Endothelial cell of umbilical vein (primary cell): ENCODE measurements around the gene CCDC12. TPM values are rescaled to one million over a fixed set of nuclear protein-coding genes. Genes with fewer than 3 reads are reported as not detected.

Source experiments
- BruUV-seq: library from RNA; stranded (reverse); fragments of 400-500 nt; replicated peaks from 2 replicates; lab custom pipeline; 2021; lab: Mats Ljungman, UMichigan
- CTCF ChIA-PET: fragments of 300-600, 350-600 bp; sonication (Branson Sonifier 250); formaldehyde crosslinking; loops from one replicate; lab custom pipeline; 2021; ENCODE audit warnings: antibody characterized with exemption, inconsistent platforms; lab: Charles Lee
- POLR2A ChIA-PET: fragments of 300-600, 350-600 bp; sonication (Branson Sonifier 250); formaldehyde crosslinking; loops from one replicate; lab custom pipeline; 2021; ENCODE audit warnings: antibody characterized with exemption, inconsistent platforms; lab: Charles Lee
- DNase-seq: peaks from one replicate; pipeline ENCODE4 v3.0.0-alpha.2; 2011; ENCODE audit warnings: low read depth, low spot score
- FAIRE-seq: peaks from 2 replicates; lab custom pipeline; 2011; peaks lifted over from hg19 to GRCh38; lab: Jason Lieb, UNC
- H2AFZ ChIP-seq: 2 replicates; pipeline ENCODE4 v1.6.0; 2012; ENCODE audit warnings: low read depth, low read length, control low read depth, inconsistent platforms
- H3K27ac ChIP-seq: 2 replicates; pipeline ENCODE4 v1.5.1; 2011; ENCODE audit warnings: low read depth, mild to moderate bottlenecking, control low read depth, low read length, moderate library complexity; ENCODE audit not compliant: insufficient read depth
- H3K27me3 ChIP-seq, 2 experiments: 2 replicates each; pipeline versions ENCODE4 v1.6.0 to v1.6.1; 2011; ENCODE audit warnings: low read length in 2 of 2, mixed read lengths in 1 of 2; ENCODE audit not compliant: control insufficient read depth in 2 of 2, insufficient read depth in 2 of 2
- H3K36me3 ChIP-seq, 2 experiments: 2 replicates in 1 of 2; 3 replicates in 1 of 2; pipeline ENCODE4 v1.5.1; 2011; ENCODE audit warnings: low read length in 2 of 2, mild to moderate bottlenecking in 1 of 2, moderate library complexity in 1 of 2; ENCODE audit not compliant: control insufficient read depth in 2 of 2, insufficient read depth in 2 of 2; ENCODE audit errors: extremely low read depth in 1 of 2
- H3K4me1 ChIP-seq: 3 replicates; pipeline ENCODE4 v1.5.1; 2011; ENCODE audit warnings: mild to moderate bottlenecking, low read length; ENCODE audit not compliant: control insufficient read depth, insufficient read depth; ENCODE audit errors: extremely low read depth
- H3K4me2 ChIP-seq: 2 replicates; pipeline ENCODE4 v1.6.1; 2011; ENCODE audit warnings: low read length, control low read depth, mixed read lengths; ENCODE audit not compliant: insufficient read depth
- H3K4me3 ChIP-seq, 3 experiments: fragments of 200-600 bp in 1 of 3; sonication (generic), shearing (Covaris generic) in 1 of 3; replicated peaks in 1 of 3; 2 replicates each; pipeline ENCODE4 v1.5.1; 2011 to 2016; ENCODE audit warnings: control low read depth in 3 of 3, low read length in 3 of 3, mild to moderate bottlenecking in 2 of 3, inconsistent platforms in 1 of 3, low read depth in 1 of 3, moderate library complexity in 1 of 3; ENCODE audit not compliant: insufficient read depth in 1 of 3
- H3K79me2 ChIP-seq: 2 replicates; pipeline ENCODE4 v1.6.0; 2012; ENCODE audit warnings: low read length, inconsistent platforms; ENCODE audit not compliant: control insufficient read depth, insufficient read depth
- H3K9ac ChIP-seq: replicated peaks from 2 replicates; pipeline ENCODE3; 2011; ENCODE audit warnings: low read length, control low read depth; ENCODE audit not compliant: insufficient read depth; ENCODE audit errors: extremely low read depth
- H3K9me1 ChIP-seq: replicated peaks from 3 replicates; pipeline ENCODE4 v1.6.0; 2011; ENCODE audit warnings: mild to moderate bottlenecking, low read length; ENCODE audit not compliant: control insufficient read depth, insufficient read depth; ENCODE audit errors: extremely low read depth
- H3K9me3 ChIP-seq: replicated peaks from 2 replicates; pipeline ENCODE4 v1.5.1; 2012; ENCODE audit warnings: low read length, inconsistent platforms; ENCODE audit not compliant: control insufficient read depth, insufficient read depth
- H4K20me1 ChIP-seq: replicated peaks from 2 replicates; pipeline ENCODE3; 2011; ENCODE audit warnings: mild to moderate bottlenecking, low read length; ENCODE audit not compliant: control insufficient read depth, insufficient read depth; ENCODE audit errors: extremely low read depth
- GATA2 ChIP-seq: IDR thresholded peaks from 2 replicates; pipeline ENCODE4 v1.7.0; 2011; ENCODE audit warnings: low read depth, mild to moderate bottlenecking, moderate library complexity, mixed read lengths, low read length; ENCODE audit not compliant: insufficient read length, insufficient read depth
- JUN ChIP-seq: IDR thresholded peaks from 2 replicates; pipeline ENCODE4 v1.6.1; 2011; ENCODE audit warnings: borderline replicate concordance, low read depth; ENCODE audit not compliant: insufficient read length, insufficient read depth
- MAX ChIP-seq: IDR thresholded peaks from 2 replicates; pipeline ENCODE4 v1.6.1; 2011; ENCODE audit not compliant: insufficient read depth, insufficient read length
- MYC ChIP-seq: IDR thresholded peaks from one replicate; pipeline ENCODE4 v1.6.1; 2011; ENCODE audit warnings: mild to moderate bottlenecking, low read depth, low read length
- POLR2A ChIP-seq: IDR thresholded peaks from 2 replicates; pipeline ENCODE4 v1.6.1; 2012; ENCODE audit warnings: low read depth, mild to moderate bottlenecking, control low read depth, low read length
- POLR2AphosphoS5 ChIP-seq: IDR thresholded peaks from 2 replicates; pipeline ENCODE4 v1.6.1; 2012; ENCODE audit warnings: low read depth, mild to moderate bottlenecking, control low read depth, low read length, moderate library complexity; ENCODE audit not compliant: insufficient read depth
- dilution Hi-C: fragments of 300-500 bp; cut with MboI; formaldehyde crosslinking; loops from one replicate; pipeline ENCODE4 v1.15.0; 2019; ENCODE audit warnings: low sequenced_read_pairs; ENCODE audit not compliant: extremely low pct_ligation_motif_present
- intact Hi-C: fragments of 100-400 bp; cut with micrococcal nuclease; formaldehyde crosslinking; loops from one replicate; pipeline ENCODE4 v1.10.0; 2022
- polyA plus RNA-seq, 4 experiments: library from polyadenylated mRNA; depleted of rRNA in 3 of 4; stranded (reverse) in 3 of 4; unstranded in 1 of 4; fragments of >200 nt; gene quantifications; 2 replicates each; pipeline versions ENCODE4 v1.2.1 to v1.2.3, GENCODE V29; 2011 to 2012; ENCODE audit warnings: missing spikeins in 1 of 4
- total RNA-seq: library from RNA; stranded (reverse); gene quantifications from 2 replicates; pipeline ENCODE4 v1.2.3, GENCODE V29; 2021

The CCDC12 gene
- total and polyA plus RNA-seq, 2 donors (not counting 3 experiments of a cell fraction or from before 2014, with no cell fraction given) = 35.1 to 50.5 TPM

- POLR2A ChIA-PET = no interaction called here
- Histone ChIP-seq H3K9ac (no peak overlapping the region), H3K4me2 (no peak overlapping the region), H3K79me2 (no peaks in the 10 kb centered on the region), H3K9me1 (no peaks in the 10 kb centered on the region), H3K27me3 (no peaks in the 10 kb centered on the region), H3K9me3 (no peaks in the 10 kb centered on the region), H3K4me3 (no peak overlapping the region), H4K20me1 (no peaks in the 10 kb centered on the region), H2AFZ (no peak overlapping the region), H3K36me3 (no peaks in the 10 kb centered on the region), H3K4me1 (peaks cover 6% of the 10 kb centered on the region), H3K27ac (no peak overlapping the region)
- TF ChIP-seq MYC (no peak), POLR2AphosphoS5 (no peak), POLR2A (no peak)
- no peak for FAIRE-seq
- dilution Hi-C loops = no loop called here
- DNase-seq = no peak
- intact Hi-C loops = loop anchor here (10.0 kb wide), 1 partner anchor 409 kb away; no protein-coding TSS in a partner anchor
- CTCF ChIA-PET = interaction anchor here (1.0 to 4.4 kb wide), 7 partner anchors 8 to 230 kb away, joined by 3 to 31 read pairs (median 4); partner anchors contain the start of gene PTH1R
- BruUV-seq = no TSS peak
Observed at GRCh38 chr3:46893763-46894162, 82.8 kb downstream of the CCDC12 start.

GRCh38 chr3:46893146-46893748, 83.3 kb downstream of the CCDC12 start:
- Histone ChIP-seq H3K9me3 (no peaks in the 10 kb centered on the region), H3K27me3 (no peaks in the 10 kb centered on the region), H3K4me2 (no peak overlapping the region), H3K4me1 (peaks cover 6% of the 10 kb centered on the region), H3K4me3 (no peak overlapping the region), H3K9ac (no peak overlapping the region), H4K20me1 (no peaks in the 10 kb centered on the region), H2AFZ (peak overlapping the region; percentile 15), H3K36me3 (no peaks in the 10 kb centered on the region), H3K79me2 (no peaks in the 10 kb centered on the region), H3K27ac (no peak overlapping the region), H3K9me1 (no peaks in the 10 kb centered on the region)
- CTCF ChIA-PET = interaction anchor here (1.0 to 4.4 kb wide), 7 partner anchors 8 to 229 kb away, joined by 3 to 31 read pairs (median 5); partner anchors contain the start of gene PTH1R
- BruUV-seq = no TSS peak
- dilution Hi-C loops (no loop called here), intact Hi-C loops (loop anchor here (10.0 kb wide), 1 partner anchor 408 kb away; no protein-coding TSS in a partner anchor)
- FAIRE-seq = no peak
- POLR2A ChIA-PET = no interaction called here
- DNase-seq = no peak
- TF ChIP-seq MAX = no peak
- no peak for TF ChIP-seq GATA2
- TF ChIP-seq JUN = no peak
